Measurements from ENCODE around the gene CCDC157. TPM values are rescaled to one million over a fixed set of nuclear protein-coding genes. Genes with fewer than 3 reads are reported as not detected.

CCDC157 gene
- total and polyA plus RNA-seq, 2 donors (not counting 1 experiment from before 2014, with no cell fraction given): 3.6 to 6.4 TPM

DNA sequence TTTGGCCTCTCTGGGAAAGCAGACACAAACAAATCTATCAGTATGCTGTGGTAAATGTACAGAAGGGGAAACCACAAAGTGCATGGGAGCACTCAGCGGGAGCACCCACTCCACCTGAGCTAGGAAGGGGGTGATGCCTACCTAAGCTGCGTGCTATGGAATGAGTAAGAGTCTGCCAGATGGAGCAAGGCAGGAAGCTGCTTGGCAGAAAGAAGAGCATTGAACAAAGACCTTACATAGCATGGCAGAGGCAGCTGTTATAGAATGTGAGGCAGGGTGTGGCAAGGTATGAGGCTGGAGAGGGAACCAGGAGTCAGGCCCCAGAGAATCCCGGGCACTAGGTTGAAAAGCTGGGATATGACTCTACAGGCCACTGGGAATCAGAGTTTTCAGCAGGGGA, 55.0 kb downstream of the CCDC157 start:
- Histone ChIP-seq H3K4me3 (ENCODE audit: control extremely low read depth in 1 of 5, extremely low read depth in 1 of 5, insufficient read depth in 1 of 5, low read depth in 2 of 5, low read length in 4 of 5) (no peak overlapping the region), H3K9me3 (ENCODE audit: control extremely low read depth in 1 of 3, control insufficient read depth in 2 of 3, insufficient read depth in 1 of 3, low read length in 2 of 3) (no peaks in the 10 kb centered on the region), H3K27me3 (replicated peaks in 1 of 4; ENCODE audit: control extremely low read depth in 1 of 4, control insufficient read depth in 3 of 4, insufficient read depth in 4 of 4, low read length in 3 of 4) (no peaks in the 10 kb centered on the region), H3K36me3 (replicated peaks in 1 of 2; ENCODE audit: control extremely low read depth in 1 of 2, control insufficient read depth in 1 of 2, extremely low read depth in 1 of 2, insufficient read depth in 2 of 2, low read length in 1 of 2) (peaks cover 0 to 11% of the 10 kb centered on the region in 2 experiments), H3K27ac (ENCODE audit: low read length in 2 of 2) (no peak overlapping the region), H3K4me2 (replicated peaks; ENCODE audit: low read depth, low read length, poor library complexity, severe bottlenecking) (no peak overlapping the region), H4K20me1 (ENCODE audit: control insufficient read depth, insufficient read depth, low read length, poor library complexity, severe bottlenecking) (no peaks in the 10 kb centered on the region), H2AFZ (ENCODE audit: insufficient read depth, low read depth, low read length, poor library complexity, severe bottlenecking) (no peak overlapping the region), H3K79me2 (ENCODE audit: control insufficient read depth, insufficient read depth, low read length) (no peaks in the 10 kb centered on the region), H3K4me1 (ENCODE audit: control insufficient read depth in 2 of 2, insufficient read depth in 2 of 2, low read length in 2 of 2) (no peaks in the 10 kb centered on the region), H3K9ac (ENCODE audit: low read length) (no peak overlapping the region)
- ChIA-PET POLR2A (no interaction called here), CTCF (interaction anchor here (1.4 kb wide), 2 partner anchors 20 to 32 kb away, joined by 3 to 4 read pairs; no protein-coding TSS in a partner anchor)
- H3K27me3 Mint-ChIP-seq: no peaks in the 10 kb centered on the region
- no peaks in the 10 kb centered on the region for H3K9me3 Mint-ChIP-seq (ENCODE audit: insufficient read depth)
- intact Hi-C loops (cut with micrococcal nuclease): no loop called here
- DNase-seq: no peak
- H3K4me1 Mint-ChIP-seq: no peaks in the 10 kb centered on the region
- no peak overlapping the region for H3K4me3 Mint-ChIP-seq
- ATAC-seq (ENCODE audit: low read depth): no peak
- TF ChIP-seq EZH2 (IDR thresholded peaks at IDR 0.05; ENCODE audit: borderline replicate concordance, insufficient read depth, low read depth, low read length, poor library complexity, severe bottlenecking) (no peak), CTCF (IDR thresholded peaks at IDR 0.05) (no peak)
- WGBS (ENCODE audit: insufficient coverage): 96% methylated on average over 3 of the region's 3 CpGs
- H3K27ac Mint-ChIP-seq: no peak overlapping the region

GRCh38 chr22:30413001-30413400, 56.2 kb downstream of the CCDC157 start:
- Histone ChIP-seq H3K4me1 (ENCODE audit: control insufficient read depth in 2 of 2, insufficient read depth in 2 of 2, low read length in 2 of 2) (no peaks in the 10 kb centered on the region), H3K36me3 (replicated peaks in 1 of 2; ENCODE audit: control extremely low read depth in 1 of 2, control insufficient read depth in 1 of 2, extremely low read depth in 1 of 2, insufficient read depth in 2 of 2, low read length in 1 of 2) (peaks cover 0 to 11% of the 10 kb centered on the region in 2 experiments), H3K9ac (ENCODE audit: low read length) (no peak overlapping the region), H4K20me1 (ENCODE audit: control insufficient read depth, insufficient read depth, low read length, poor library complexity, severe bottlenecking) (no peaks in the 10 kb centered on the region), H2AFZ (ENCODE audit: insufficient read depth, low read depth, low read length, poor library complexity, severe bottlenecking) (no peak overlapping the region), H3K27ac (ENCODE audit: low read length in 2 of 2) (no peak overlapping the region), H3K4me3 (ENCODE audit: control extremely low read depth in 1 of 5, extremely low read depth in 1 of 5, insufficient read depth in 1 of 5, low read depth in 2 of 5, low read length in 4 of 5) (no peak overlapping the region), H3K27me3 (replicated peaks in 1 of 4; ENCODE audit: control extremely low read depth in 1 of 4, control insufficient read depth in 3 of 4, insufficient read depth in 4 of 4, low read length in 3 of 4) (no peaks in the 10 kb centered on the region), H3K4me2 (replicated peaks; ENCODE audit: low read depth, low read length, poor library complexity, severe bottlenecking) (no peak overlapping the region), H3K79me2 (ENCODE audit: control insufficient read depth, insufficient read depth, low read length) (no peaks in the 10 kb centered on the region), H3K9me3 (ENCODE audit: control extremely low read depth in 1 of 3, control insufficient read depth in 2 of 3, insufficient read depth in 1 of 3, low read length in 2 of 3) (no peaks in the 10 kb centered on the region)
- no peak for DNase-seq
- Mint-ChIP-seq H3K27me3 (no peaks in the 10 kb centered on the region), H3K27ac (no peak overlapping the region), H3K4me3 (no peak overlapping the region), H3K9me3 (ENCODE audit: insufficient read depth) (no peaks in the 10 kb centered on the region), H3K4me1 (no peaks in the 10 kb centered on the region)
- no peak for TF ChIP-seq EZH2 (IDR thresholded peaks at IDR 0.05; ENCODE audit: borderline replicate concordance, insufficient read depth, low read depth, low read length, poor library complexity, severe bottlenecking)
- no peak for TF ChIP-seq CTCF (IDR thresholded peaks at IDR 0.05)
- 94% methylated on average over 4 of the region's 4 CpGs for WGBS (ENCODE audit: insufficient coverage)
- no peak for ATAC-seq (ENCODE audit: low read depth)
- intact Hi-C loops (cut with micrococcal nuclease): no loop called here
- ChIA-PET CTCF (interaction anchor here (0.5 to 1.6 kb wide), 3 partner anchors 10 to 72 kb away, joined by 4 to 9 read pairs (median 4); no protein-coding TSS in a partner anchor), POLR2A (no interaction called here)

All from B cell (primary cell).